H9 (cell line): ENCODE results near the gene AACS. TPM values are rescaled to one million over a fixed set of nuclear protein-coding genes. Genes with fewer than 3 reads are reported as not detected.
A peak's percentile ranks its signal among the peaks of the same experiment; 100 is the strongest.

Experiments used
- DNase-seq: peaks from one replicate; pipeline ENCODE4 v3.0.0-alpha.2; 2017
- H2AFZ ChIP-seq: one replicate; pipeline ENCODE4 v1.6.1; 2013; ENCODE audit warnings: mild to moderate bottlenecking, low read length, control low read depth, moderate library complexity
- H2AK5ac ChIP-seq: 2 replicates; pipeline ENCODE4 v1.6.1; 2013; ENCODE audit warnings: low read length, control low read depth, mixed read lengths; ENCODE audit not compliant: insufficient read length
- H2BK120ac ChIP-seq: one replicate; pipeline ENCODE4 v1.6.1; 2013; ENCODE audit warnings: low read depth, mild to moderate bottlenecking, low read length, control low read depth, inconsistent platforms; ENCODE audit not compliant: poor library complexity, severe bottlenecking
- H2BK12ac ChIP-seq: 2 replicates; pipeline ENCODE4 v1.6.1; 2013; ENCODE audit warnings: low read length, control low read depth, mixed read lengths, low read depth; ENCODE audit not compliant: insufficient read length
- H2BK15ac ChIP-seq: 2 replicates; pipeline ENCODE4 v1.6.1; 2013; ENCODE audit warnings: low read depth, low read length, control low read depth
- H2BK20ac ChIP-seq: one replicate; pipeline ENCODE4 v1.6.1; 2013; ENCODE audit warnings: low read depth, mild to moderate bottlenecking, low read length, control low read depth, inconsistent platforms; ENCODE audit not compliant: poor library complexity, severe bottlenecking
- H2BK5ac ChIP-seq: 2 replicates; pipeline ENCODE4 v1.6.1; 2013; ENCODE audit warnings: low read length, control low read depth, mixed read lengths; ENCODE audit not compliant: insufficient read length
- H3K14ac ChIP-seq: 2 replicates; pipeline ENCODE4 v1.6.1; 2013; ENCODE audit warnings: low read length, control low read depth; ENCODE audit not compliant: insufficient read depth
- H3K18ac ChIP-seq: 2 replicates; pipeline ENCODE4 v1.6.1; 2013; ENCODE audit warnings: low read depth, mild to moderate bottlenecking, mixed read lengths, low read length, control low read depth; ENCODE audit not compliant: insufficient read length
- H3K23ac ChIP-seq: 2 replicates; pipeline ENCODE4 v1.6.1; 2013; ENCODE audit warnings: low read length, control low read depth, mixed read lengths, low read depth; ENCODE audit not compliant: insufficient read length
- H3K23me2 ChIP-seq: 2 replicates; pipeline ENCODE4 v1.6.1; 2013; ENCODE audit warnings: low read depth, mild to moderate bottlenecking, mixed read lengths, low read length, control low read depth; ENCODE audit not compliant: insufficient read length, poor library complexity, severe bottlenecking
- H3K27ac ChIP-seq: 2 replicates; pipeline ENCODE4 v1.5.1; 2013; ENCODE audit warnings: low read length, control low read depth, mixed read lengths, low read depth; ENCODE audit not compliant: insufficient read length
- H3K27me3 ChIP-seq: 2 replicates; pipeline ENCODE4 v1.6.1; 2013; ENCODE audit warnings: low read length, control low read depth, inconsistent platforms; ENCODE audit not compliant: insufficient read depth
- H3K4ac ChIP-seq: 2 replicates; pipeline ENCODE4 v1.6.1; 2013; ENCODE audit warnings: low read depth, mild to moderate bottlenecking, control low read depth, inconsistent platforms, low read length, moderate library complexity
- H3K4me1 ChIP-seq: 2 replicates; pipeline ENCODE4 v1.6.1; 2013; ENCODE audit warnings: low read length, control low read depth, inconsistent platforms; ENCODE audit not compliant: insufficient read depth
- H3K4me2 ChIP-seq: 2 replicates; pipeline ENCODE4 v1.6.1; 2013; ENCODE audit warnings: low read length, control low read depth, mixed read lengths; ENCODE audit not compliant: insufficient read length, insufficient read depth
- H3K56ac ChIP-seq: 2 replicates; pipeline ENCODE4 v1.6.1; 2013; ENCODE audit warnings: low read depth, mild to moderate bottlenecking, mixed read lengths, low read length, control low read depth; ENCODE audit not compliant: insufficient read length
- H3K79me1 ChIP-seq: 2 replicates; pipeline ENCODE4 v1.6.1; 2013; ENCODE audit warnings: low read depth, mild to moderate bottlenecking, moderate library complexity, low read length, control low read depth, inconsistent platforms; ENCODE audit not compliant: insufficient read depth, poor library complexity, severe bottlenecking
- H3K79me2 ChIP-seq: 2 replicates; pipeline ENCODE4 v1.6.1; 2013; ENCODE audit warnings: low read length, control low read depth, inconsistent platforms; ENCODE audit not compliant: insufficient read depth
- H3K9ac ChIP-seq: 2 replicates; pipeline ENCODE4 v1.6.1; 2013; ENCODE audit warnings: low read length, control low read depth, mixed read lengths; ENCODE audit not compliant: insufficient read length; ENCODE audit errors: extremely low read depth
- H3K9me3 ChIP-seq: one replicate; pipeline ENCODE4 v1.6.1; 2013; ENCODE audit warnings: low read depth, low read length, inconsistent platforms; ENCODE audit not compliant: control insufficient read depth
- H3T11ph ChIP-seq: one replicate; pipeline ENCODE4 v1.6.1; 2013; ENCODE audit warnings: mild to moderate bottlenecking, low read length, control low read depth, inconsistent platforms
- H4K20me1 ChIP-seq: one replicate; pipeline ENCODE4 v1.6.1; 2013; ENCODE audit not compliant: control insufficient read depth, insufficient read length, insufficient read depth
- H4K5ac ChIP-seq: 2 replicates; pipeline ENCODE4 v1.6.1; 2013; ENCODE audit warnings: low read depth, mild to moderate bottlenecking, mixed read lengths, low read length, control low read depth; ENCODE audit not compliant: insufficient read length
- H4K8ac ChIP-seq: replicated peaks from 2 replicates; pipeline ENCODE4 v1.6.1; 2013; ENCODE audit warnings: low read length, control low read depth, mixed read lengths, low read depth; ENCODE audit not compliant: insufficient read length
- H4K91ac ChIP-seq: 2 replicates; pipeline ENCODE4 v1.6.1; 2013; ENCODE audit warnings: low read depth, mild to moderate bottlenecking, moderate library complexity, mixed read lengths, low read length, control low read depth; ENCODE audit not compliant: insufficient read length
- H3K27ac Mint-ChIP-seq, 3 experiments: 2 replicates in 2 of 3; 3 replicates in 1 of 3; pipeline ENCODE4 v1.8.0; 2020 to 2021; ENCODE audit warnings: mixed read lengths in 3 of 3, mild to moderate bottlenecking in 1 of 3, moderate library complexity in 1 of 3
- H3K27me3 Mint-ChIP-seq: 2 replicates; pipeline ENCODE4 v1.8.0; 2021; ENCODE audit warnings: low read depth, mild to moderate bottlenecking, moderate library complexity, mixed read lengths
- H3K36me3 Mint-ChIP-seq, 3 experiments: 2 replicates in 2 of 3; 3 replicates in 1 of 3; pipeline ENCODE4 v1.8.0; 2020 to 2021; ENCODE audit warnings: low read depth in 3 of 3, mixed read lengths in 3 of 3; ENCODE audit not compliant: insufficient read depth in 1 of 3
- H3K4me1 Mint-ChIP-seq, 2 experiments: 2 replicates each; pipeline ENCODE4 v1.8.0; 2020; ENCODE audit warnings: mixed read lengths in 2 of 2
- H3K4me3 Mint-ChIP-seq, 2 experiments: 2 replicates in 1 of 2; 3 replicates in 1 of 2; pipeline ENCODE4 v1.8.0; 2020 to 2021; ENCODE audit warnings: mild to moderate bottlenecking in 2 of 2, mixed read lengths in 2 of 2, moderate library complexity in 1 of 2
- H3K9me3 Mint-ChIP-seq, 2 experiments: 2 replicates in 1 of 2; 3 replicates in 1 of 2; pipeline ENCODE4 v1.8.0; 2020; ENCODE audit warnings: mild to moderate bottlenecking in 2 of 2, mixed read lengths in 2 of 2, moderate library complexity in 1 of 2
- CTCF ChIP-seq: fragments of 200-600 bp; sonication (generic); conservative IDR thresholded peaks from 3 replicates; pipeline ENCODE4 v1.8.0; 2021; ENCODE audit warnings: antibody characterized with exemption, mild to moderate bottlenecking
- WGBS: extraction: QIAGEN DNeasy Blood & Tissue Kit; methylation state at CpG from one replicate; pipeline ENCODE4 v1.1.7; 2013; ENCODE audit warnings: missing lambda C conversion rate, low lambda C conversion rate, mixed read lengths; ENCODE audit not compliant: insufficient read length; ENCODE audit errors: extremely low coverage; 5-methylcytosine and 5-hydroxymethylcytosine counted together
- total RNA-seq: library from RNA; stranded (reverse); gene quantifications from 2 replicates; pipeline ENCODE4 v1.2.1, GENCODE V29; 2021

Gene AACS
- total RNA-seq, 1 experiment from 2014 or later, result 35.0 TPM

GRCh38 chr12:125187148-125187745 lies 122.0 kb downstream of the AACS start:
- no peak overlapping the region for H3K14ac ChIP-seq
- H3K4me2 ChIP-seq, result peak overlapping the region; percentile 91
- H4K91ac ChIP-seq, result no peak overlapping the region
- DNase-seq, result no peak
- no peak overlapping the region for H2BK12ac ChIP-seq
- no peak overlapping the region for H3K9ac ChIP-seq
- no peak overlapping the region for H2BK5ac ChIP-seq
- no peak overlapping the region for H2AK5ac ChIP-seq
- H3K36me3 Mint-ChIP-seq, result peaks cover 0 to 4% (median 2%) of the 10 kb centered on the region in 3 experiments; a peak in 4 of 7 replicates
- no peak overlapping the region for H2BK15ac ChIP-seq
- peaks cover 20% of the 10 kb centered on the region; the same call in 1 of the 2 replicates for H3K4me1 ChIP-seq
- H2BK120ac ChIP-seq, result no peak overlapping the region
- no peak overlapping the region for H3T11ph ChIP-seq
- H3K23ac ChIP-seq, result no peak overlapping the region
- no peak overlapping the region for H3K56ac ChIP-seq
- H3K18ac ChIP-seq, result no peak overlapping the region
- H4K5ac ChIP-seq, result no peak overlapping the region
- H3K79me2 ChIP-seq, result peaks cover 9% of the 10 kb centered on the region
- no peaks in the 10 kb centered on the region for H4K20me1 ChIP-seq
- peaks cover 31% of the 10 kb centered on the region for H3K23me2 ChIP-seq
- H3K9me3 Mint-ChIP-seq, result no peaks in the 10 kb centered on the region; a peak in 1 of 5 replicates
- no peak overlapping the region for H2AFZ ChIP-seq
- no CpG with 5 or more reads among the region's 41 CpGs for WGBS
- H2BK20ac ChIP-seq, result no peak overlapping the region
- no peak overlapping the region for H4K8ac ChIP-seq
- TF ChIP-seq CTCF, result no peak
- peaks cover 52 to 62% of the 10 kb centered on the region in 2 experiments for H3K4me1 Mint-ChIP-seq
- no peak overlapping the region; a peak in 1 of 7 replicates for H3K27ac Mint-ChIP-seq
- H3K27ac ChIP-seq, result no peak overlapping the region
- H3K4ac ChIP-seq, result no peak overlapping the region
- H3K27me3 ChIP-seq, result no peaks in the 10 kb centered on the region; the same call in 1 of the 2 replicates
- H3K4me3 Mint-ChIP-seq, result peak overlapping the region; percentile 62 to 92
- H3K27me3 Mint-ChIP-seq, result peaks cover 87% of the 10 kb centered on the region
- peaks cover 6% of the 10 kb centered on the region for H3K79me1 ChIP-seq
- H3K9me3 ChIP-seq, result no peaks in the 10 kb centered on the region
